Upper lobe of left lung (tissue), 4 donors: ENCODE results near the gene CIB1.

Source experiments
- EP300 ChIP-seq, 4 donors: sonication (generic); formaldehyde crosslinking; IDR thresholded peaks; one replicate each; pipeline ENCODE4 v1.5.1; 2017; ENCODE audit warnings: antibody characterized with exemption in 4 of 4, control low read depth in 2 of 4
- POLR2A ChIP-seq, 4 donors: fragments of 450-650 bp; IDR thresholded peaks; one replicate each; pipeline ENCODE4 v1.5.1; 2016 to 2017; ENCODE audit warnings: antibody characterized with exemption in 4 of 4, mild to moderate bottlenecking in 2 of 4
- POLR2AphosphoS5 ChIP-seq, 2 donors: sonication (generic); formaldehyde crosslinking; IDR thresholded peaks; one replicate each; pipeline ENCODE4 v1.5.1; 2017; ENCODE audit warnings: antibody characterized with exemption in 2 of 2
- TF ChIP-seq, protein P1 (sequence below), 6 experiments: fragments of 450-650 bp in 4 of 6; fragments of 200-600 bp in 2 of 6; sonication (generic) in 2 of 6; IDR thresholded peaks; one replicate each; pipeline ENCODE4 v1.5.1; 2016 to 2019; ENCODE audit warnings: antibody characterized with exemption in 6 of 6

DNA sequence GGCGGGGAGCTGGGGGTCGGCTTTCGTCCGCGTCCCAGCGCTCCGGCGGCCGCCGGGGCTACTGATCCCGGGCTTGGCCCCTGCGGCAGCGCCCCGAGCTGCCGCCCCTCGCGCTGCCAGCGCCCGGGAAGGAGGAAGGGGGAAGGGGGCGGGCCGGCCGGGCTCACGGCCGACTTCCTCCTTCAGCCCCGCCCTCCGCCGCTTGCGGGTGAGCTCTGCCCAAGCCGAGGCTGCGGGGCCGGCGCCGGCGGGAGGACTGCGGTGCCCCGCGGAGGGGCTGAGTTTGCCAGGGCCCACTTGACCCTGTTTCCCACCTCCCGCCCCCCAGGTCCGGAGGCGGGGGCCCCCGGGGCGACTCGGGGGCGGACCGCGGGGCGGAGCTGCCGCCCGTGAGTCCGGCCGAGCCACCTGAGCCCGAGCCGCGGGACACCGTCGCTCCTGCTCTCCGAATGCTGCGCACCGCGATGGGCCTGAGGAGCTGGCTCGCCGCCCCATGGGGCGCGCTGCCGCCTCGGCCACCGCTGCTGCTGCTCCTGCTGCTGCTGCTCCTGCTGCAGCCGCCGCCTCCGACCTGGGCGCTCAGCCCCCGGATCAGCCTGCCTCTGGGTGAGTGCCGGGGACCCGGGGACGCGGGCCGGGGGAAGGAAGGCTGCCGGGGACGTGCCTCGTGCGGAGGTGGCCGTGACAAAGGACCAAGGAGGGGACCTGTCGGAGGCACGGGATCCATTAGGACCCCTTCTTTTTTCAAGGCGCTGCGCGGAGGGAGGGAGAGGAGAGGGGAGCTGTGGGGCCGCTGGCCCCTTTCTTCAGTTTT lies 32.4 kb downstream of the CIB1 start, which contains the start of gene SEMA4B:
- no peak for TF ChIP-seq EP300 (IDR thresholded peaks at IDR 0.05)
- peak in 1 of 2 donors; percentile 56 for TF ChIP-seq POLR2AphosphoS5 (IDR thresholded peaks at IDR 0.05)
- TF ChIP-seq POLR2A (IDR thresholded peaks at IDR 0.05) = peak in 1 of 4 donors; percentile 71
- TF ChIP-seq, protein P1, sequence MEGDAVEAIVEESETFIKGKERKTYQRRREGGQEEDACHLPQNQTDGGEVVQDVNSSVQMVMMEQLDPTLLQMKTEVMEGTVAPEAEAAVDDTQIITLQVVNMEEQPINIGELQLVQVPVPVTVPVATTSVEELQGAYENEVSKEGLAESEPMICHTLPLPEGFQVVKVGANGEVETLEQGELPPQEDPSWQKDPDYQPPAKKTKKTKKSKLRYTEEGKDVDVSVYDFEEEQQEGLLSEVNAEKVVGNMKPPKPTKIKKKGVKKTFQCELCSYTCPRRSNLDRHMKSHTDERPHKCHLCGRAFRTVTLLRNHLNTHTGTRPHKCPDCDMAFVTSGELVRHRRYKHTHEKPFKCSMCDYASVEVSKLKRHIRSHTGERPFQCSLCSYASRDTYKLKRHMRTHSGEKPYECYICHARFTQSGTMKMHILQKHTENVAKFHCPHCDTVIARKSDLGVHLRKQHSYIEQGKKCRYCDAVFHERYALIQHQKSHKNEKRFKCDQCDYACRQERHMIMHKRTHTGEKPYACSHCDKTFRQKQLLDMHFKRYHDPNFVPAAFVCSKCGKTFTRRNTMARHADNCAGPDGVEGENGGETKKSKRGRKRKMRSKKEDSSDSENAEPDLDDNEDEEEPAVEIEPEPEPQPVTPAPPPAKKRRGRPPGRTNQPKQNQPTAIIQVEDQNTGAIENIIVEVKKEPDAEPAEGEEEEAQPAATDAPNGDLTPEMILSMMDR (IDR thresholded peaks at IDR 0.05) = peak in 2 of 6 experiments; percentile 10 to 22
